HG02973 (cell line): ENCODE data around the gene MXRA5.
"Not testable (repeated sequence)": the region's sequence is repeated elsewhere in the genome, so short reads cannot be mapped to it uniquely, and the experiment has no call there.

ENCODE experiments used
- ATAC-seq: cut with Tn5 transposase; IDR thresholded peaks from one replicate; pipeline ENCODE4 v1.9.1; 2021; ENCODE audit warnings: moderate library complexity; ENCODE audit not compliant: unreplicated experiment

The MXRA5 gene

GRCh38 chrX:3345281-3346191 lies 916 bp downstream of the MXRA5 start:
- ATAC-seq: no peak

GRCh38 chrX:3343569-3343968 lies 2.9 kb downstream of the MXRA5 start:
- ATAC-seq: not testable (repeated sequence)

GRCh38 chrX:3340016-3340415 lies 6.4 kb downstream of the MXRA5 start:
- no peak for ATAC-seq

GRCh38 chrX:3326681-3327080 lies 19.8 kb downstream of the MXRA5 start:
- ATAC-seq: no peak

GRCh38 chrX:3320471-3321046 lies 25.9 kb downstream of the MXRA5 start:
- ATAC-seq: no peak

DNA sequence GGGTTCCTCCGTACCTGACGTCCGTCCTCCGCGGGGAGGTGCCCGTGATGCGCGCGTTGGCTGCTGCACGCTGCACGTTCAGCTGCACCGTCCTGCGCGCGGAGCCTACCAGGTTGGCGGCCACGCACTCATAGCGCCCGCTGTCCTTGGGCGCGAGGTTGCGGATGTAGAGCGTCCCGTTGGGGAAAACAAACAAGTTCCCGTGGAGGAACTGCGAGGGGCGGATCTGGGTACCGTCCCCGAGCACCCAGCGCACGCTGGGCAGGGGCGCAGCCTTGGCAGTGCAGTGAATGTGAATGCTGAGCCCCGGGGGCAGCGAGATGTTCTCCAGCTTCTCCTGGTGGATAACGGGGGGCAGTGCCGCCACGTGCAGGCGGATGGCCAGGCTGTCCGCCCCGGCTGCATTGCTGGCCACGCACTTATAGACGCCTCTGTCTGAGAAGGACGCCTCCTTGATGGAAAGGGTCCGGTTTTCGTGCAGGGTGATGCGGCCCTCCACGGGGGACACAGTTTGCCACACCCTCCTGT lies 29.2 kb downstream of the MXRA5 start:
- no peak for ATAC-seq

DNA sequence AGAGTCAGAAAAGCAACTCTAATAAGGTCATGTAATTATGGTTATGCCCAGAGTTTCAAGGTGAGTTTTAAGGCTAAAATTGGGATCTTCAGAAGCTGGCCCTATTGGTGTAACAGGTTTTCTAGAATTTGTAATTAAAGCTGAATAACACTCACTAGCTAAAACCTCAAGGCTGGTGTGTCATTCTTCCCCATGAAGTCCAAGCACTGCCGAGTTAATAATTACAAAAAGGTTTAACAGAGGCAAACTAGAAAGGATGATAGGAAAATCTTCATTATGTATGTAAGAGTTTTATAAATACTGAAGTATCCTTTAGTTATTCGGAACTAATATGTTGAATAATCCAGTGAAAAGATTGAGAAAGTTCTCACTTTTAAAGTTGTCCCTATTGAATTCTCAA lies 34.3 kb downstream of the MXRA5 start:
- no peak for ATAC-seq

DNA sequence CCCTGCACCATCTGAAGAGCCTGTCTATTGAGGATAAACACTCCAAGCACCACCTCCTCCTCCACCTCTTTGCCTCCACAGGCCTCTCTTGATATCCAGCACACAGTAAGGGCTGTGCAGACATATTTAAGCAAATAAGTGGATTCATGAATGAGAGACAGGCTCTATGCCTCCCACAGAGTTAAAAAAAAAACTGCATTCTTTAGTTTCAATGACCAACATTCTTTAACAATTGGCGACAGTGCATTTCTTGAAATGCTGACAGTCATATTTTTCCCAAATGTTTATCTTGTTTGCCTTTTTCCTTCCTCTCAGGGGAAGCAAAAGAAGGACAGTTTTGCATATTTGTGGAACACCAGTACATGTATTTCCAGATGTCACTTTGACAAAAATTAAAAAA lies 38.6 kb downstream of the MXRA5 start:
- ATAC-seq: no peak

DNA sequence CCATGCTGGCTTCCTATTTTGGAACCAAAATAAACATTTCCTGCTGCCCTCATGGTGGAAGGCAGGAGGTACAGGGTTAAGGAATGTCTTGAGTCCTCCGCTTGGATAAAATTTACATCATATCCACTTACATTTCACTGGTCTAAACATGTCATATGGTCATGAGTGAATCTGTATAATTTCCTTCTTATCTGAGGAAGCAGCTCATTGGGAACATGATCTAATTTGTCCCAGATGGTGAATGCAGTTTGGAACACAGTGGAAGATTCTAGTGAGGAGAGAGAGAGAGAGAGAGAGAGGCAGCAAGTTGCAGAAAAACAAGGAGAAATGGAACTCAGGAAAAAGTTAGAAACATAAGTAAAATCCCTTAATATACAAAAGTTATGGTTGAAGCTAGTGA lies 46.8 kb downstream of the MXRA5 start:
- ATAC-seq: no peak

DNA sequence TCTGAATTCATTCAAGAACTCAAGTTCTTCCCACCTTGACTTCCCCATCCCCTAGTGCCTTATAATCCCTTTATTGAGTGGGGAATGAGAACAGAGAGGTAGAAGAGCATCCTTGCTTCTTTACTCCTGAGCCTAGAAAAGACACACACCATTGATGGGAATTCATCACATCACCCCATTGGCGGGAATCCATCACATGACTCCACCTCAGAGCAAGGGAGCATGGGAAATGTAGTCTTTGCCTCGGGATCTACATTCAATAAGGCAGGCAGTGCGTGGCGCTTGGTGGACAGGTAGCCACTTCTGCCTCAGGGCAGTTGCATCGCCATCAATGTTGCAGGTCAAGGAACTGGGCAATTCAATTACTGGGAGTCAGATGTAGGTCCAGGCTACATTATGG lies 50.7 kb downstream of the MXRA5 start:
- no peak for ATAC-seq

GRCh38 chrX:3293251-3293650 lies 53.2 kb downstream of the MXRA5 start:
- ATAC-seq: no peak

GRCh38 chrX:3290561-3290960 lies 55.9 kb downstream of the MXRA5 start:
- no peak for ATAC-seq

- ATAC-seq: no peak
Observed at GRCh38 chrX:3286196-3286945, 60.1 kb downstream of the MXRA5 start.

- no peak for ATAC-seq
Observed at GRCh38 chrX:3280706-3281105, 65.7 kb downstream of the MXRA5 start.

DNA sequence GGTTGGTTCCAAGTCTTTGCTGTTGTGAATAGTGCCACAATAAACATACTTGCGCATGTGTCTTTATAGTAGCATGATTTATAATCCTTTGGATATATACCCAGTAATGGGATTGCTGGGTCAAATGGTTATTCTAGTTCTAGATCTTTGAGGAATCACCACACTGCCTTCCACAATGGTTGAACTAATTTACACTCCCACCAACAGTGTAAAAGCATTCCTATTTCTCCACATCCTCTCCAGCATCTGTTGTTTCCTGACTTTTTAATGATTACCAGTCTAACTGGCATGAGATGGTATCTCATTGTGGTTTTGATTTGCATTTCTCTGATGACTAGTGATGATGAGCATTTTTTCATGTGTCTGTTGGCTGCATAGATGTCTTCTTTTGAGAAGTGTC lies 72.8 kb downstream of the MXRA5 start:
- not testable (repeated sequence) for ATAC-seq

- no peak for ATAC-seq
Observed at GRCh38 chrX:3271834-3272186, 74.6 kb downstream of the MXRA5 start.

GRCh38 chrX:3271183-3271833 lies 75.1 kb downstream of the MXRA5 start:
- ATAC-seq: no peak

DNA sequence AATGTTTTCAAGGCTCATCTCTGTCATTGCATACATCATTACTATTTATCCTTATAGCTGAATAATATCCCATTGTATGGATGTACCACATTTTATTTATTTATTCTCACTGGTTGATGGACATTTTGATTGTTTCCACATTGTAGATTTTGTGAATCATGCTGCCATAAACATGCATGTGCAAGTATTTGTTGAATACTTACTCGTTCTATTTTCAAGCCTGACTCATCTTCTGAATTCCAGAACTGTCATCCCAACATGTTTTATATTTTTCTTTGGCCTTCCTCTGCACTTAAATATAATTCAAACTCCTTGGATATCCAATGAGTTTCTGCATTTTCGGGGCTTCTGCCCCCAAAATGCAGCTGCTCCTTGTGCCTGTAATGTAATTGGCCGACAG lies 77.6 kb downstream of the MXRA5 start:
- ATAC-seq: no peak

GRCh38 chrX:3263681-3264126 lies 82.7 kb downstream of the MXRA5 start:
- ATAC-seq: no peak

GRCh38 chrX:3262901-3263300 lies 83.6 kb downstream of the MXRA5 start:
- no peak for ATAC-seq
